ENCODE data around the gene LRRC8E.
A peak's percentile ranks its signal among the peaks of the same experiment; 100 is the strongest.
"Not testable (repeated sequence)": the region's sequence is repeated elsewhere in the genome, so short reads cannot be mapped to it uniquely, and the experiment has no call there.

The LRRC8E gene

GRCh38 chr19:7888826-7889217 lies 512 bp downstream of the LRRC8E start:
- no peak for DNase-seq

DNA sequence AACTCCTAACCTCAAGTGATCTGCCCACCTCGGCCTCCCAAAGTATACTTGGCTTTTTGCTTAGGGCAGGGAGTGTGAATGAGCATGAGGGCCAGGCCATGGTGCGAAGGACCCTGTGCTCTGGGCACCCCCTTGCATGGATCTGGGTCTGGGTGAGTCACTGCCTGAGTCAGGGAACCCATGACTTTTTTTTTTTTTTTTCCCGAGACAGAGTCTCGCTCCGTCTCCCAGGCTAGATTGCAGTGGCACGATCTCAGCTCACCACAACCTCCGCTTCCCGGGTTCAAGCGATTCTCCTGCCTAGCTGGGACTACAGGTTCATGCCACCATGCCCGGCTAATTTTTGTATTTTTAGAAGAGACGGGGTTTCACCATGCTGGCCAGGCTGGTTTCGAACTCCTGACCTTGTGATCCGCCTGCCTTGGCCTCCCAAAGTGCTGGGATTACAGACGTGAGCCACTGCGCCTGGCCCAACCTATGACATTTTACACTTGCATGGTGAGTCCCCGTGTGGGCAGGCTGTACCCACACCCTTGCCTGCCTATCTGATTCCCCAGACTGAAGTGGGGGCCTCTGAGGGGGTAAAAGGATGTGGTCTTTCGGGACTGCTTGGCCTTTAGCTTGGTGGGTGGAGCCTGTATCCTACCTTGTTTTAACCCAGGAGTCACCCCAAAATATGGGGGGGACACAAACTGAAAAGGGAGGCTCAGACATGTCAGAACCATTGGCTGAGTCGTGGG lies 5.2 kb downstream of the LRRC8E start:
- not testable (repeated sequence) for DNase-seq

GRCh38 chr19:7894612-7895309 lies 6.5 kb downstream of the LRRC8E start:
- DNase-seq, result no peak

DNA sequence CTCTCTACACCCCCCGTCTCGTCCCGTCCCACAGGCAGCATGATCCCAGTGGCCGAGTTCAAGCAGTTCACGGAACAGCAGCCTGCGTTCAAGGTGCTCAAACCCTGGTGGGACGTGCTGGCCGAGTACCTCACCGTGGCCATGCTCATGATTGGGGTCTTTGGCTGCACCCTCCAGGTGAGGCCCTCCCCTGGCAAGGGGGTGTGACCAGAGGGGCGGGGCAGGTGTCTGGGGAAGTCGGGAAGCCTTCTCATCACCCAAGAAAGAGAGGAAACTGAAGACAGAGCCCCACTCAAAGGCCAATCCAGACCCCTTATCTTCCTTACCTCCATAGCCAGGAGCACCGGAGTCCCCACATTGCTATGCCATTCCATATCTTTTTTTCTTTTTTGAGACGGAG lies 7.3 kb downstream of the LRRC8E start:
- no peak for DNase-seq

DNA sequence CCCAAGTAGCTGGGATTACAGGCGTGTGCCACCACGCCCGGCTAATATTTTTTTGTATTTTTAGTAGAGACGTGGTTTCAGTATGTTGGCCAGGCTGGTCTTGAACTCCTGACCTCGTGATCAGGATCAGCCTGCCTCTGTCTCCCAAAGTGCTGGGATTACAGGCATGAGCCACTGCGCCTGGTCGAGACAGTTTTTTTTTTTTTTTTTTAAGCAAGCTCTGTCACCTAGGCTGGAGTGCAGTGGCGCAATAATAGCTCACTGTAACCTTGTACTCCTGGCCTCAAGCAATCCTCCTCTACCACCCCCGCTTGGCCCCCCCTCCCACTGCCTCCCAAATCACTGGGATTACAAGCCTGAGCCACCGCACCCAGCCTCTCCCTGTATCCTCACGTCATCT lies 9.0 kb downstream of the LRRC8E start:
- no peak for DNase-seq

- DNase-seq, result no peak
These were observed 10.7 kb downstream of the LRRC8E start for GRCh38 chr19:7898967-7899366.

GRCh38 chr19:7899751-7900378 lies 11.6 kb downstream of the LRRC8E start:
- no peak for DNase-seq

DNA sequence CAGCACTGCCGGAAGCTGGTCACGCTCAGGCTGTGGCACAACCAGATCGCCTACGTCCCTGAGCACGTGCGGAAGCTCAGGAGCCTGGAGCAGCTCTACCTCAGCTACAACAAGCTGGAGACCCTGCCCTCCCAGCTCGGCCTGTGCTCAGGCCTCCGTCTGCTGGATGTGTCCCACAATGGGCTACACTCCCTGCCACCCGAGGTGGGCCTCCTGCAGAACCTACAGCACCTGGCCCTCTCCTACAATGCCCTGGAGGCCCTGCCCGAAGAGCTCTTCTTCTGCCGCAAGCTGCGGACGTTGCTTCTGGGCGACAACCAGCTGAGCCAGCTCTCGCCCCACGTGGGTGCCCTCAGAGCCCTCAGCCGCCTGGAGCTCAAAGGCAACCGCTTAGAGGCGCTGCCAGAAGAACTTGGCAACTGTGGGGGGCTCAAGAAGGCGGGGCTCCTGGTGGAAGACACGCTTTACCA lies 12.1 kb downstream of the LRRC8E start:
- DNase-seq, result no peak

DNA sequence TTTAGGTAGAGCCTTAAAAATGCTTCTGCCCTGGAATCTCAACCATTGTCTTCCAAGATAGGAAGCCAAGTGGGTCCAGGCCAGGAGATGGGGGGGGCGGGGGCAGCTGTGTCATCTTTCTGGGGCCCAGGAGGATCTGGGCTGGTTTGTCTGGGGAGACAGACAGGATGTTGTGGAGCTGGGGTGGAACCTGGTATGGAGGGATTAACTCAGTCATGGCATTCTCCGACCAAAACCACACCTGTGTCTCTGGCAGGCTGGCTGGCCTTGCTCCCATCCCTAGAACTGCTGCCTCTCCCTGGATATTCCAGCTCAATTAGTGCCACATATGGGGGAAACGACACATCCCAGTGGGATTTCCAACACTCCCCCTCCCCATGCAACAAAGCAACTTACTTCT lies 12.6 kb downstream of the LRRC8E start:
- no peak for DNase-seq

DNA sequence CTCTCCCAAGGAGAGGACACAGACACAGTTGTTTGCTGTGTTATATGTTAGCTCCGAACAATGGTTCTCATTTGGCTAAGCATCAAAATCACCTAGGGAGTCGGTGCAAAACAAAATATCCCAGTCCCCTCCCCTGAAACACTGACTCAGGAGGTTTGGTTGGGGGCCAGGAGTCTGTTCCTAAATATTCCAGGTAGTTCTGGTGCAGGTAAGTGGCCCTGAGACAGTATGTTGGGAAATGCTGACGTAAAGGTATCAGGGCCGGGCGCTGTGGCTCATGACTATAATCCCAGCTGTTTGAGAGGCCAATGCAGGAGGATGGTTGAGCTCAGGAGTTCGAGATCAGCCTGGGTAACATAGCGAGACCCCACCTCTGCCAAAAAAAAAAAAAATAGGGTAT lies 13.0 kb downstream of the LRRC8E start:
- no peak for DNase-seq

DNA sequence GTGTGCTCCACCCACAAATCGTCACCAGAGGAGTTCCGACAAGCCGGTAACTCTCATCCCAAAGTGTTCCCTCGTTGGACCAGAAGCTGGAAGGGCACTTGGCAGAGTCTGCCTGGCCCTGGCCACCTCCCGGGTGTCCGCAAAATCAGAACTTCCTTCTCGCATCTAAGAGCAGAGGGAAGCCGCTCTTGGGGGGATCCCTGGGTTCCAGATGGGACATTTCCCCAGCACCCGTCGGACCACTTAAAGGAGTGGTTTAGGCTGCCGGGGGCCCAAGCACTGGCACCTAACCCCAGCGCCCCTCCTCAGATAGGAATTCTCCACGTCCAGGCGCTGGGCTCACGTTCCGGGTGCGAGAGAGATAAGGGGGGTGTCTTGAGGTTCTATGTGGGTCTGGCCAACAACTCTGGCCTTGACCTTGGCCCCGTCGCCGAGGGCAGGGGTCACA lies 14.5 kb downstream of the LRRC8E start:
- no peak for DNase-seq

DNA sequence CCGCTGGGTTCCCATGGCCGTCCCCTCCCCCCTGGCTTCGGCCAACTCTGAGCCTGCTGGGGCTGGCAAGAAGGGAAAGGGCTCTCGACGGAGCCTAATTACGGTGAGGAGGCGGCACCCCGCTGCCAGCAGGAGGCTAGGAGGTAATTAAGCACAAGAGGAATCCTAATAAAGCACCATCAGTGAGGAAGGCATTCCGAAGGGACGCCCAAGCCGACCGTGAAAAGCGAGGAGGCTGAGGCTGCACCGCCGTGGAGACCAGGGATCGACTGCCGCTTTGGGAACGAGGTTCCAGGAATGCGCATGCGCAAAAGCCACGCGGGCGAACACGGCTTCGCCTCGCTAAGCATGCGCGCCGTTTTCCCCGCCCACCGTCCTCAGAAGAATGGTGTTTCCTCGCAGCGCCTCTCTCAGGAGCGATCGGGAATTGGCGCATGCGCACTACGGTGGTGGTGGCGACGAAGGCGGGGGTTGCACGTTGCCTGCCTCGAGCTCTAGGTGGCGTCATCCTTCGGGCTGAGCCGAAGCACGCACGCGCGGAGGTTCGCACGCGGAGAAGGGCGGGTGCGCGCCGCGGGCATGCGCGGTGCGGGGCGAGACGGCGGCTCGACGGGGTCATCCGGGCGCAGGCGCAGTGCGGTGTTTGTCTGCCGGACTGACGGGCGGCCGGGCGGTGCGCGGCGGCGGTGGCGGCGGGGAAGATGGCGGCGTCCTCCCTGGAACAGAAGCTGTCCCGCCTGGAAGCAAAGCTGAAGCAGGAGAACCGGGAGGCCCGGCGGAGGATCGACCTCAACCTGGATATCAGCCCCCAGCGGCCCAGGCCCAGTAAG lies 15.1 kb downstream of the LRRC8E start, which contains the start of gene MAP2K7:
MAP2K7 (plus strand) TSS at position 634 of the 830 bp plus-strand sequence; CDS start at position 702, 68 bp downstream.
- DNase-seq, result peak; percentile 100

DNA sequence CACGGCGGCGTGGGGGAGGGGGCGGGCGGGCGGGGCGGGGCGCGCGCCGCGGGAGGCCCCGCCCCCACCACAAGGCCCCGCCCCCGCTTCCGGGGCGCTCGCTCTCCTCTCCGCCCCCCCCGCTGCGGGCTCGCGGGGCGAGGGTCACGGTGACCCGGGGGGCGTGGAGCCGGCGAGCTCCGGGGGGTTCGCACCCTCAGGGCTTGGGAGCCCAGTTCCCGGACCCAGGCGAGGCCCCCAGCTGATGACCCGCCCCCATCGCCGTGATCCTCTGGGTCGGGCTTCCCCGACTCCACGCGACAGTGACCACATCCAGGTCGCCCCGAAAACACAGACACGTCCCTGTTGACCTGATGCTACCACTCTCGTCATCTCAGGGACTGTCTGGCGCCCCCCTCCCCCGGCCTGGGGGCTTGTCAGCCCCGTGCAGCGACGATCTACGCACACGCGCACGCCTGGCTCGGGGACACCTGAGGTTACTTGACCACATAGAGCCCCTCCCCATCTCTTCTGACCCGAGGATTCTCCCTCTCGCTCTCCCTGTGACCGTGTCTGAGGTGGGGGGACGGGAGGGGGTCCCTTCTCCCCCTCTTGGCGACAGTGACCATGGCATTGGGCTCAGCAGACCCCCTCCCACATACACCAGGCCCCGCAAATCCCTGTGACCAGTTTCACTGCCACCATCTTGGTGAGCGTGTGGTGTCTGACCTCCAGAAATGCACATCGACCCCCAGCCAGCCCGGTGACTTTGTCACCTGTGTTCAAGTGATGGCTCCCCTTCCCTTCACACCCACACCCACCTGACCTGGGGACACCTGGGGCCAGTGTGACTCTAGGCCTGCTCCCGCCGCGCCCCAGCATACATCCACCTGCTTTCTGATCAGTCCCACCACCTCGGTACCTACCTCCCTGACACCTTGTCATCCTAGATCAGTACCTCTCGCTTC lies 16.0 kb downstream of the LRRC8E start:
- no peak for DNase-seq

DNA sequence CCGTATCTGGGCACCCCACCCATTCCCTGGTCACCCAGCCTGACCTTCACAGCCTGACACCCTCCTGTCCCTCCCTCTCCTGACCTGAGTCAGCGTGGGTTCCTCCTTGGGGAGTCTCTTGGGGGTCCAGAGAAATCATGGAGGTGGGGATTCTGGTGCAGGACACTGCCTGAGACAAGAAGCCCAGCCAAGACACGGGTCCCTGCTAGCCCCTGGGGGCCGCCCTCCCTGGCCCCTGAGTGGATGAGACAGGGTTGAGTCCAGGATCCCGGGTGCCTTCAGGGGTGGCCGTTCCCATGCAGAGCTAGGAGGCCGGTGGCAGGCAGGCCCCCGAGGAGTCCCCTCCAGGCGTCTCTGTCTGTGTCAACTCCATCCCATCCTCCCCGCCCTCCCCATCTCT lies 17.0 kb downstream of the LRRC8E start:
- no peak for DNase-seq

GRCh38 chr19:7905859-7906258 lies 17.5 kb downstream of the LRRC8E start:
- DNase-seq, result no peak

GRCh38 chr19:7907122-7907521 lies 18.8 kb downstream of the LRRC8E start:
- DNase-seq, result no peak

DNA sequence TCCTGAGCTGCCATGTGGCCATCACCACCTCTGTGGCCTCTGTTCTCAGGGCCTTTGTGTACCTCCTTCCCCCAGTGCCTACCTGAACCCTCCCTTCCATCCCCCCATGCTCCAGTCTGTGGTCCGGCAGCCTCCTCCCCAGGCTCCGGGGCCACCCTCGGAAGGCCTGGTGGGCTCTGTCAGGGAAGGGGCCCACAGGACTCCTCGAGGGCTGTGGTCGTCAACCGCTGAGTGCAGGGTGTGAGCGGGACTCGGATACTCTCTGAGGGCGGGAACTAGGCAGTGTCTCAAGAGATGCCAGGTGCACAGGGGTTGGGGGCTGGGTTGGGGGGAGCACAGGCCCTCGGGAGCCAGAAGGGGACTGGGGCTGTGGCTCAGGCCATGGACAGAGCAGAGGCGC lies 19.2 kb downstream of the LRRC8E start:
- no peak for DNase-seq

DNA sequence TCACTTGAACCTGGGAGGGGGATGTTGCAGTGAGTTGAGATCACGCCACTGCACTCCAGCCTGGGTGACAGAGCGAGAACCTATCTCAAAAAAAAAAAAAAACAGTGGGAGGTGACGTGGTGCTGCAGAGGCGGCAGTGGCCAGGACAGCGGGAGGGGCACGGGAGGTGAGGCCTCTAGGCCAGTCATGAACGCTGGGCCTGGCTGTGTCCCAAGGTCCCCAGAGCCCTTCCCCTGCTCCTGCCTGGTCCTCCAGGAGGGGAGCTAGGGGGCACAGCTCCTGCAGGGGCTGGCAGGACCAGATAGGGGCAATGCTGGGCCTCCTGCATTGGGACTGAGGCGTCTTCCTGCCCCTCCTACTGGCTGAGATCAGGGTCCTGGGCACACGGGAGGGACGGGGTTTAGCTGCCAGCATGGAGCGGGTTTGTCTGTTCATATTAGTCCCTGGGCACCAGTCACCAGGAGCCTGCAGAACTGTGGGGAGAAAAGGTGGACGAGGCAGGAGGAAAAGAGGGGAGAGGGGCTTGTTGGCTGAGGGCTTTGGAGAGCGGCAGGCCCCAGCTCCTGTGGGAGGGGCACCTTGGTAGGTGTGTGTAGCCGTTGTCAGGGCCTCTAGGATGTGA lies 19.9 kb downstream of the LRRC8E start:
- no peak for DNase-seq

- no peak for DNase-seq
These were observed 20.6 kb downstream of the LRRC8E start for GRCh38 chr19:7908742-7909461.

DNA sequence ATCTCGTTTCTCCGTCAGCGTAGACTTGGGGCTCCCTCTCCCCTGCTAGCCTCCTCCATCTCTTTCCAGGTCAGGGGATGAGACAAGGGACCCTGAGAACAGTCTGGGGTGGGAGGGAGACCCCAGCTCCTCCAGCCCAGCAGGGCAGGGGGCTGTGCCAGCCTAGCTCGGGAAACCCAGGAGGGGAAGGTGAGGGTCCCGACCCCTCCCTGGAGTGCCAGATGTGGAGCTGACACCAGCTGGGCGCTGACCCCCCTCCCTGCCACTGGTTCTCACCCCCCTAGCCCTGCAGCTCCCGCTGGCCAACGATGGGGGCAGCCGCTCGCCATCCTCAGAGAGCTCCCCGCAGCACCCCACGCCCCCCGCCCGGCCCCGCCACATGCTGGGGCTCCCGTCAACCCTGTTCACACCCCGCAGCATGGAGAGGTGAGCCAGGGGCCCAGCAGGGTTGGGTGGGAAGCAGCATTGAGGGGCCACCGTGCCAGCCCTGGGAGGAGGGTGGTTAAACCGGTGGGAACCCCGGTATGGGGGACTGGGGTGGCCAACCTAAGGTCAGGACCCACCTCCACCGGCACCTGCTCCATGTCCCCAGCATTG lies 21.3 kb downstream of the LRRC8E start:
- DNase-seq, result no peak
